K562 (cell line): ENCODE data around the gene DPT.

Source experiments
- BRD4 ChIP-seq: fragments of 200-600 bp; sonication (generic); IDR thresholded peaks from 2 replicates; pipeline ENCODE4 v1.6.1; 2017; ENCODE audit warnings: inconsistent platforms
- CTCF ChIP-seq, 3 experiments: IDR thresholded peaks in 2 of 3; conservative IDR thresholded peaks in 1 of 3; 2 replicates each; pipeline ENCODE4 v1.5.1; 2011 to 2012; ENCODE audit warnings: low read length in 3 of 3, mild to moderate bottlenecking in 3 of 3, control low read depth in 2 of 3, improper control_type of control experiment in 1 of 3, inconsistent platforms in 1 of 3, low read depth in 1 of 3, mixed read lengths in 1 of 3, moderate library complexity in 1 of 3; ENCODE audit not compliant: insufficient read depth in 2 of 3
- KDM2B ChIP-seq: fragments of 250-450 bp; sonication (Bioruptor Pico); IDR thresholded peaks from 2 replicates; pipeline ENCODE4 v1.8.0; 2021; ENCODE audit warnings: mild to moderate bottlenecking, moderate library complexity
- TFE3 ChIP-seq: fragments of 450-650 bp; formaldehyde crosslinking; IDR thresholded peaks from 2 replicates; pipeline ENCODE4 v1.4.0; 2020; ENCODE audit warnings: mild to moderate bottlenecking, mixed read lengths

GRCh38 chr1:168688644-168689326 is 40.2 kb downstream of the DPT start:
- no peak for TF ChIP-seq BRD4
- TF ChIP-seq KDM2B = no peak
- no peak for TF ChIP-seq TFE3 (CRISPR knock-in tag)
- no peak for TF ChIP-seq CTCF (IDR thresholded peaks at IDR 0.05 in 2 of 3, conservative IDR thresholded peaks at IDR 0.05 in 1 of 3; ENCODE audit: insufficient read depth in 2 of 3, low read depth in 1 of 3, low read length in 3 of 3)
